Thyroid gland (tissue), 4 donors: ENCODE data around the gene ABR. TPM values are rescaled to one million over a fixed set of nuclear protein-coding genes. Genes with fewer than 3 reads are reported as not detected.
"Not testable (repeated sequence)": the region's sequence is repeated elsewhere in the genome, so short reads cannot be mapped to it uniquely, and the experiment has no call there.

ENCODE experiments used
- DNase-seq, 2 donors: peaks; one replicate each; pipeline ENCODE4 v3.0.0-alpha.2; 2019
- H3K27ac ChIP-seq, 3 donors: fragments of 200-600 bp; sonication (generic); 1 replicate in 2 of 3; 2 replicates in 1 of 3; pipeline ENCODE4 v1.5.1; 2016 to 2019; ENCODE audit warnings: mild to moderate bottlenecking in 1 of 3, moderate library complexity in 1 of 3
- H3K27me3 ChIP-seq: fragments of 200-600 bp; sonication (generic); one replicate; pipeline ENCODE4 v1.5.1; 2019
- H3K36me3 ChIP-seq, 2 donors: fragments of 200-600 bp; sonication (generic); one replicate each; pipeline ENCODE4 v1.5.1; 2016 to 2019
- H3K4me1 ChIP-seq, 2 donors: fragments of 200-600 bp; sonication (generic); one replicate each; pipeline ENCODE4 v1.5.1; 2017 to 2019
- H3K4me3 ChIP-seq, 3 donors: fragments of 200-600 bp; sonication (generic); replicated peaks in 1 of 3; 1 replicate in 2 of 3; 2 replicates in 1 of 3; pipeline ENCODE4 v1.5.1; 2016; ENCODE audit warnings: mild to moderate bottlenecking in 1 of 3
- H3K9me3 ChIP-seq: fragments of 200-600 bp; sonication (generic); one replicate; pipeline ENCODE4 v1.5.1; 2017
- POLR2A ChIP-seq, 2 donors: fragments of 450-650 bp; IDR thresholded peaks; one replicate each; pipeline ENCODE4 v1.6.1; 2017; ENCODE audit warnings: antibody characterized with exemption in 2 of 2, mild to moderate bottlenecking in 2 of 2, moderate library complexity in 1 of 2
- WGBS, 2 donors: methylation state at CpG; one replicate each; pipeline ENCODE4 v1.1.5; 2017; 5-methylcytosine and 5-hydroxymethylcytosine counted together
- intact Hi-C: fragments of 100-400 bp; cut with DNase I; formaldehyde crosslinking; loops from one replicate; pipeline ENCODE4 v1.15.1; 2023
- total RNA-seq, 4 donors: library from RNA; depleted of rRNA; stranded (reverse); fragments of >200 nt; gene quantifications; one replicate each; pipeline ENCODE4 v1.2.3, GENCODE V29; 2016
- TF ChIP-seq, protein P1 (sequence below), 6 experiments: fragments of 200-600 bp in 3 of 6; fragments of 450-650 bp in 3 of 6; sonication (generic) in 3 of 6; IDR thresholded peaks; one replicate each; pipeline ENCODE4 v1.5.1; 2016 to 2019; ENCODE audit warnings: antibody characterized with exemption in 6 of 6, mild to moderate bottlenecking in 2 of 6, inconsistent platforms in 1 of 6, moderate library complexity in 1 of 6

Gene ABR
- total RNA-seq, 4 donors from 2014 or later, result 23.7 to 33.7 (median 31.5) TPM

GRCh38 chr17:978103-979093 is 201.4 kb downstream of the ABR start:
- intact Hi-C loops, result loop anchor here (5.0 kb wide), 1 partner anchor 101 kb away; no protein-coding TSS in a partner anchor
- TF ChIP-seq, protein P1, sequence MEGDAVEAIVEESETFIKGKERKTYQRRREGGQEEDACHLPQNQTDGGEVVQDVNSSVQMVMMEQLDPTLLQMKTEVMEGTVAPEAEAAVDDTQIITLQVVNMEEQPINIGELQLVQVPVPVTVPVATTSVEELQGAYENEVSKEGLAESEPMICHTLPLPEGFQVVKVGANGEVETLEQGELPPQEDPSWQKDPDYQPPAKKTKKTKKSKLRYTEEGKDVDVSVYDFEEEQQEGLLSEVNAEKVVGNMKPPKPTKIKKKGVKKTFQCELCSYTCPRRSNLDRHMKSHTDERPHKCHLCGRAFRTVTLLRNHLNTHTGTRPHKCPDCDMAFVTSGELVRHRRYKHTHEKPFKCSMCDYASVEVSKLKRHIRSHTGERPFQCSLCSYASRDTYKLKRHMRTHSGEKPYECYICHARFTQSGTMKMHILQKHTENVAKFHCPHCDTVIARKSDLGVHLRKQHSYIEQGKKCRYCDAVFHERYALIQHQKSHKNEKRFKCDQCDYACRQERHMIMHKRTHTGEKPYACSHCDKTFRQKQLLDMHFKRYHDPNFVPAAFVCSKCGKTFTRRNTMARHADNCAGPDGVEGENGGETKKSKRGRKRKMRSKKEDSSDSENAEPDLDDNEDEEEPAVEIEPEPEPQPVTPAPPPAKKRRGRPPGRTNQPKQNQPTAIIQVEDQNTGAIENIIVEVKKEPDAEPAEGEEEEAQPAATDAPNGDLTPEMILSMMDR (IDR thresholded peaks at IDR 0.05), result no peak
- TF ChIP-seq POLR2A (IDR thresholded peaks at IDR 0.05), result no peak
- Histone ChIP-seq H3K27ac (peak overlapping the region in 2 of 3 donors; percentile 60 to 74), H3K4me3 (peak overlapping the region in 2 of 3 donors; percentile 47 to 61), H3K4me1 (peaks cover 18 to 22% of the 10 kb centered on the region in 2 donors), H3K27me3 (no peaks in the 10 kb centered on the region), H3K36me3 (no peaks in the 10 kb centered on the region), H3K9me3 (no peaks in the 10 kb centered on the region)
- DNase-seq, result peak in 1 of 2 donors; percentile 31
- 12 to 33% methylated on average over 10 to 34 of the region's 72 CpGs for WGBS, 2 donors

GRCh38 chr17:977166-977565 is 202.6 kb downstream of the ABR start:
- 87 to 89% methylated on average over 6 of the region's 6 CpGs for WGBS, 2 donors
- intact Hi-C loops, result loop anchor here (5.0 kb wide), 1 partner anchor 100 kb away; no protein-coding TSS in a partner anchor
- no peaks in the 10 kb centered on the region for H3K36me3 ChIP-seq
- TF ChIP-seq POLR2A (IDR thresholded peaks at IDR 0.05), result no peak
- TF ChIP-seq, protein P1 (IDR thresholded peaks at IDR 0.05), result no peak
- no peaks in the 10 kb centered on the region for H3K27me3 ChIP-seq
- H3K9me3 ChIP-seq, result no peaks in the 10 kb centered on the region
- H3K4me1 ChIP-seq, result peaks cover 18 to 22% of the 10 kb centered on the region in 2 donors
- H3K27ac ChIP-seq, result peak overlapping the region in 1 of 3 donors; percentile 2
- no peak for DNase-seq
- no peak overlapping the region for H3K4me3 ChIP-seq

- no peak for DNase-seq
- no peak overlapping the region for H3K4me3 ChIP-seq
- TF ChIP-seq, protein P1 (IDR thresholded peaks at IDR 0.05), result no peak
- no peak for TF ChIP-seq POLR2A (IDR thresholded peaks at IDR 0.05)
- 73 to 84% methylated on average over 6 of the region's 6 CpGs for WGBS, 2 donors
- no peaks in the 10 kb centered on the region for H3K36me3 ChIP-seq
- no peaks in the 10 kb centered on the region for H3K27me3 ChIP-seq
- H3K9me3 ChIP-seq, result no peaks in the 10 kb centered on the region
- intact Hi-C loops, result loop anchor here (5.0 kb wide), 1 partner anchor 99 kb away; no protein-coding TSS in a partner anchor
- peaks cover 17 to 23% of the 10 kb centered on the region in 2 donors for H3K4me1 ChIP-seq
- no peak overlapping the region for H3K27ac ChIP-seq
Measured at GRCh38 chr17:976312-976711, 203.5 kb downstream of the ABR start.

GRCh38 chr17:975371-975915 is 204.3 kb downstream of the ABR start:
- Histone ChIP-seq H3K4me3 (no peak overlapping the region), H3K27me3 (no peaks in the 10 kb centered on the region), H3K27ac (no peak overlapping the region), H3K9me3 (no peaks in the 10 kb centered on the region), H3K36me3 (no peaks in the 10 kb centered on the region), H3K4me1 (peaks cover 9 to 24% of the 10 kb centered on the region in 2 donors)
- TF ChIP-seq, protein P1 (IDR thresholded peaks at IDR 0.05), result no peak
- TF ChIP-seq POLR2A (IDR thresholded peaks at IDR 0.05), result no peak
- DNase-seq, result no peak
- intact Hi-C loops, result loop anchor here (5.0 kb wide), 1 partner anchor 98 kb away; no protein-coding TSS in a partner anchor
- 35 to 37% methylated on average over 5 of the region's 5 CpGs for WGBS, 2 donors

DNA sequence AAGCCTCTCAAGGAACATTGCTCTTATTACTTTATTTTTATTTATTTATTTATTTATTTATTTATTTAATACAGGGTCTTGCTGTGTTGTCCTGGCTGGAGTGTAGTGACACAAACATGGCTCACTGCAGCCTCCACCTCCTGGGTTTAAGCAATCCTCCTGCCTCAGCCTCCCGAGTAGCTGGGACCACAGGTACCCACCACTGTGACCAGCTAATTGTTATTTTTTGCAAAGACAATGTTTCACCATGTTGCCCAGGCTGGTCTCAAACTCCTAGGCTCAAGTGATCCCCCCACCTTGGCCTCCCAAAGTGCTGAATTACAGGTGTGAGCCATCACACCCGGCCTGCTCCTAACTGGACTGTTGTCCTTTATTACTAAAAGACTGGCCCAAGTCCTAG is 205.0 kb downstream of the ABR start:
- peaks cover 4 to 21% of the 10 kb centered on the region in 2 donors for H3K4me1 ChIP-seq
- DNase-seq, H3K36me3 ChIP-seq, H3K9me3 ChIP-seq, H3K27me3 ChIP-seq, H3K27ac ChIP-seq, H3K4me3 ChIP-seq: not testable (repeated sequence)
- 87 to 98% methylated on average over 2 of the region's 2 CpGs for WGBS, 2 donors
- intact Hi-C loops, result loop anchor here (5.0 kb wide), 1 partner anchor 97 kb away; no protein-coding TSS in a partner anchor
